Bronchial epithelial cell (primary cell): ENCODE results near the gene SMIM27. TPM values are rescaled to one million over a fixed set of nuclear protein-coding genes. Genes with fewer than 3 reads are reported as not detected.

Source experiments
- DNase-seq: peaks from one replicate; pipeline ENCODE4 v3.0.0-alpha.2; 2010; ENCODE audit warnings: low read depth
- FAIRE-seq: peaks from 2 replicates; lab custom pipeline; 2011; peaks lifted over from hg19 to GRCh38; lab: Jason Lieb, UNC
- H3K27me3 ChIP-seq: 2 replicates; pipeline ENCODE4 v1.5.1; 2011; ENCODE audit warnings: low read length; ENCODE audit not compliant: control insufficient read depth, insufficient read depth
- H3K36me3 ChIP-seq: 2 replicates; pipeline ENCODE4 v1.5.1; 2011; ENCODE audit warnings: low read length; ENCODE audit not compliant: control insufficient read depth, insufficient read depth
- H3K4me3 ChIP-seq: 2 replicates; pipeline ENCODE4 v1.5.1; 2011; ENCODE audit warnings: mild to moderate bottlenecking, low read depth, low read length, control low read depth
- total RNA-seq: library from RNA; depleted of rRNA; stranded (reverse); fragments of >200 nt; gene quantifications from 2 replicates; pipeline ENCODE4 v1.2.1, GENCODE V29; 2014
- TF ChIP-seq, protein P1 (sequence below): IDR thresholded peaks from 2 replicates; pipeline ENCODE4 v1.5.1; 2011; ENCODE audit warnings: mild to moderate bottlenecking, moderate library complexity, low read length, control low read depth, inconsistent platforms; ENCODE audit not compliant: insufficient read depth, severe bottlenecking

SMIM27 gene
- total RNA-seq, 1 donor from 2014 or later = 1.3 TPM

DNA sequence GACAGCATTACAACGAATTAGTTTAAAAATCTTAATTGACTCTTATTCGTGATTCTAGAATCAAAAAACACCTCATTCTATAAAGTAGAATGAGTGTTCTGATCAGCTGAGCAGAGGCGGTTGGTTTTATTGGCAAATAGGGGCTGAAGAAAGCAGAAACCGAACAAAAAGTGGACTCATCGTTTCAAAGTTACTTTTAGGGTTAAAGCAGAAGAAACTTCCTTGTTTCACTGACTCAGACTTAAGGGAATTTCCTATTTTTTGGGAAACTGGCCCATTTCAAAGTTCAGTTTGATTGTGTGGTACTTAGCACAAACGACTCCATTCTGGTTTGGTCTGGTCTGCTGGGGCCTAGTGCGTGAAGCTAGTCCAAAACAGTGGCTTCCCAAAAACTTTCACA is 21.7 kb downstream of the SMIM27 start:
- Histone ChIP-seq H3K27me3 (no peaks in the 10 kb centered on the region), H3K4me3 (no peak overlapping the region), H3K36me3 (no peaks in the 10 kb centered on the region)
- FAIRE-seq (no peak), DNase-seq (no peak)
- TF ChIP-seq, protein P1, sequence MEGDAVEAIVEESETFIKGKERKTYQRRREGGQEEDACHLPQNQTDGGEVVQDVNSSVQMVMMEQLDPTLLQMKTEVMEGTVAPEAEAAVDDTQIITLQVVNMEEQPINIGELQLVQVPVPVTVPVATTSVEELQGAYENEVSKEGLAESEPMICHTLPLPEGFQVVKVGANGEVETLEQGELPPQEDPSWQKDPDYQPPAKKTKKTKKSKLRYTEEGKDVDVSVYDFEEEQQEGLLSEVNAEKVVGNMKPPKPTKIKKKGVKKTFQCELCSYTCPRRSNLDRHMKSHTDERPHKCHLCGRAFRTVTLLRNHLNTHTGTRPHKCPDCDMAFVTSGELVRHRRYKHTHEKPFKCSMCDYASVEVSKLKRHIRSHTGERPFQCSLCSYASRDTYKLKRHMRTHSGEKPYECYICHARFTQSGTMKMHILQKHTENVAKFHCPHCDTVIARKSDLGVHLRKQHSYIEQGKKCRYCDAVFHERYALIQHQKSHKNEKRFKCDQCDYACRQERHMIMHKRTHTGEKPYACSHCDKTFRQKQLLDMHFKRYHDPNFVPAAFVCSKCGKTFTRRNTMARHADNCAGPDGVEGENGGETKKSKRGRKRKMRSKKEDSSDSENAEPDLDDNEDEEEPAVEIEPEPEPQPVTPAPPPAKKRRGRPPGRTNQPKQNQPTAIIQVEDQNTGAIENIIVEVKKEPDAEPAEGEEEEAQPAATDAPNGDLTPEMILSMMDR = no peak

DNA sequence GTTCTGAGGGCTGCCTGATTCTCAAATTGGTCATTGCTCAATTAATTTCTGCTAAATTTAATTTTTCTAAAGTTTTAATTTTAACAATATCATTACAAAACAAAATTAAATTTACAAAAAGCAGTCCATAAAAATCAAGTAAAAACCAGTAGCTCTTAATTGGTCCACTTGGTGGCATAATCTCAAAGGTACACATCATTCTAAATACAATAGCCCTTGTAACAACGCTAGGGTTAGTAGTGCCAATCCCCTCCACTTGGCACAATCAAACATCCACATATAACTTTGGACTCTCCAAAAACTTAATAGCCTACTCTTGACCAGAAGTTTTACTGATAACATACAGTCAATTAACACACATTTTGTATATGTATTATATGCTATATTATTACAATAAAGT is 22.7 kb downstream of the SMIM27 start:
- DNase-seq = no peak
- no peaks in the 10 kb centered on the region for H3K27me3 ChIP-seq
- TF ChIP-seq, protein P1 = no peak
- no peaks in the 10 kb centered on the region for H3K36me3 ChIP-seq
- H3K4me3 ChIP-seq = no peak overlapping the region
- FAIRE-seq = no peak

DNA sequence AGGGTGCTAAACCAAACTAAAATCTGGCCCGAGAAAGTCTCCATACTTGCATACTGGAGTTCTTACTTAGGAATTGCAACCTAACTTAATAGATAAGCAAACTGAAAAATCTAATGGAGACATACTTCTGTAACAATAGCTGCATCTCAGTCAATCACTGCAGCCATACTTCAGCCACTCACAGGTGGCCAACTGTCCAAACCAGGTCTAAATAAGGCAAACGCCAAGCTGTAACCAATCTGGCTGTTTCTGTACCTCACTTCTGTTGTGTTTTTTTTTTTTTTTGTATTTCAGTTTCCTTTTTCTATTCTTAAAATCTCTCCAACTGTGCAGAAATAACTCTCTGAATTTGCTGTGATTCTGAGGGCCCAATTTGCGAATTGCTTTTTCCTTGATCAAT is 25.2 kb downstream of the SMIM27 start:
- TF ChIP-seq, protein P1 = no peak
- DNase-seq (no peak), FAIRE-seq (no peak)
- no peaks in the 10 kb centered on the region for H3K27me3 ChIP-seq
- no peak overlapping the region for H3K4me3 ChIP-seq
- no peaks in the 10 kb centered on the region for H3K36me3 ChIP-seq

DNA sequence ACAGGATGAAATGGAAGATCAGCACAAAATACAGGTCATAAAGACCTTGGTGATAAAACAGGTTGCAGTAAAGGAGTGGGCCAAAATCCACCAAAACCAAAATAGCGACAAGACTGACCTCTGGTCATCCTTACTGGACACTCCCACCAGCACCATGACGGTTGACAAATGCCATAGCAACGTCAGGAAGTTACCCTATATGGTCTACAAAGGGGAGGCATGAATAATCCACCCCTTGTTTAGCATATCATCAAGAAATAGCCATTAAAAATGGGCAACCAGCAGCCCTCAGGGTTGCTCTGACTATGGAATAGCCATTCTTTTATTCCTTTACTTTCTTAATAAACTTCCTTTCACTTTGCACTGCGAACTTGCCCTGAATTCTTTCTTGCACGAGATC is 26.8 kb downstream of the SMIM27 start:
- no peak for DNase-seq

DNA sequence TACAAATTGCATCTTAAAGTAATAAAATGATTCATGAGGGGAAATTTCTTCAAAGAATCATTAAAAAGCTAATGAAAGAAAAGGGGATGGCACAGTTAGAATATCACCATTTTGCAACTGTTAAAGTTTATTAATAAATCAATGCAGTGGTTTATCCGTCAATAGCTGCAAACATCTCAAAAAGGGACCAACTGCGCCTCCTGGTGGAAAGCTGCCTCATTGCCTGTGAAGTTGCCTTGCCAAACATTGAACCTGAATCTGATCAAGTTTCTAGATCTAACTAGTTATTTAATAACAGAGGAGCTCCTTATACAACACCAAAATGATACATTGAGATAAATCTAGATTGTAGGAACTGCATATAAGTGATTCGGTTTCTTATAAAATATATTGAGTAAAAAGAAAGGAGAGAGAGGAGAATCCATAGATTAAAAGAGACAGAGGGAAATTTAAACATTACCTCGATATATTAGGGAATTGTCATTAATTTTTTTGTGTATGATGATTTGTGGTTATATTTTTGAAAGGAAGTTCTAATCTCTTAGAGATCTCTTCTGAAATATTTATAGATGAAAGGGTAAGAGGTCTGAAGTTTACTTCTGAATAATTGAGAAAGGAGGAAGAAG is 27.7 kb downstream of the SMIM27 start:
- TF ChIP-seq, protein P1 = peak; percentile 83
- DNase-seq = peak; percentile 51
- Histone ChIP-seq H3K27me3 (no peaks in the 10 kb centered on the region), H3K36me3 (no peaks in the 10 kb centered on the region), H3K4me3 (no peak overlapping the region)
- no peak for FAIRE-seq

More for the DNA sequence above, 26.8 kb downstream of the SMIM27 start:
- Histone ChIP-seq H3K4me3 (no peak overlapping the region), H3K27me3 (no peaks in the 10 kb centered on the region), H3K36me3 (no peaks in the 10 kb centered on the region)
- TF ChIP-seq, protein P1 = no peak
- FAIRE-seq = no peak

DNA sequence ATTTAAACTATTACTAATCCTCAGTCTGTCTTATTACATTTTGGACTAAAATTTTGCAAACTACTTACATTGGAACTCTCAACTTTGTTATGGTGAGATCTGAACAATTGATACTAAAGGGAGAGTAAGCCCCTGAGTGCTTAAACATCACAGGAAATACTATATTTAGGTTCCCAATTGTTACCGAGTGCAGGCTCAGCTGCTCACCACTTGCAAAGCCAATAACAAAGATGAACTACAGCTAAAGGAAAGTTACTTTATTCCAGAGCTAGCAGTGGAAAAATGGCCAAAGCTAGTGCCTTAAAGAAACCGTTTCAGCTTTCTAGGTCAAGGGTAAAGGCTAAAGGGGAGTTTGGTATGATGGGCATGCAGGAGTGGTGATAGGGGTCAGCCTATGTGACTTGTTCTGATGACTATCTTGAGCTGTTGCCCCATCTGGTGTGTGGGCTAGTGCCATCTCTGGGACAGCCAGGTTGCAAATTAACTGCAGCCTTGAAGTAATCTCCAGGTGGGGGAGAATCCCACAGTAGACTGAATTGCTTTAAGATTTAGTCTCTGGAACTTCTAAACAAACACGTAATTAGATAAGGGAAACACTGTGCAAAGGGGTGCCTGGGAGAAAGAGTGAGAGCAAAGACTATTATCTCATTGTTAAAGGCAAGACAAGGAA is 28.6 kb downstream of the SMIM27 start:
- DNase-seq = no peak
- no peak for FAIRE-seq
- Histone ChIP-seq H3K4me3 (no peak overlapping the region), H3K27me3 (no peaks in the 10 kb centered on the region), H3K36me3 (no peaks in the 10 kb centered on the region)
- TF ChIP-seq, protein P1 = no peak
